Aorta (tissue), 5 donors: ENCODE results near the gene EGFR. TPM values are rescaled to one million over a fixed set of nuclear protein-coding genes. Genes with fewer than 3 reads are reported as not detected.

Experiments
- ATAC-seq: fragments of 200-7000 bp; cut with Tn5 transposase; one replicate; pipeline ENCODE4 v1.9.1; 2022; ENCODE audit warnings: moderate library complexity; ENCODE audit not compliant: low FRiP score
- DNase-seq, 2 donors: peaks; one replicate each; pipeline ENCODE4 v3.0.0-alpha.2; 2020
- H3K27ac ChIP-seq, 2 donors: one replicate each; pipeline ENCODE4 v1.5.1; 2013; ENCODE audit warnings: low read length in 2 of 2, mild to moderate bottlenecking in 2 of 2, moderate library complexity in 2 of 2, control low read depth in 1 of 2, inconsistent platforms in 1 of 2, low read depth in 1 of 2
- H3K27me3 ChIP-seq, 2 donors: one replicate each; pipeline ENCODE4 v1.6.1; 2013; ENCODE audit warnings: control low read depth in 1 of 2, low read length in 1 of 2, mild to moderate bottlenecking in 1 of 2, moderate library complexity in 1 of 2; ENCODE audit not compliant: insufficient read depth in 2 of 2, control insufficient read depth in 1 of 2
- H3K36me3 ChIP-seq, 2 donors: one replicate each; pipeline ENCODE4 v1.6.1; 2013; ENCODE audit warnings: control low read depth in 1 of 2, low read length in 1 of 2, mild to moderate bottlenecking in 1 of 2; ENCODE audit not compliant: insufficient read depth in 2 of 2, control insufficient read depth in 1 of 2
- H3K4me1 ChIP-seq, 2 donors: one replicate each; pipeline ENCODE4 v1.6.1; 2013; ENCODE audit warnings: low read length in 2 of 2, control low read depth in 1 of 2, mild to moderate bottlenecking in 1 of 2, moderate library complexity in 1 of 2; ENCODE audit not compliant: insufficient read depth in 2 of 2, control insufficient read depth in 1 of 2
- H3K4me3 ChIP-seq, 2 donors: one replicate each; pipeline ENCODE4 v1.5.1; 2013; ENCODE audit warnings: low read length in 2 of 2, control low read depth in 1 of 2, mild to moderate bottlenecking in 1 of 2
- H3K9me3 ChIP-seq: one replicate; pipeline ENCODE4 v1.6.1; 2013; ENCODE audit warnings: mild to moderate bottlenecking, low read length; ENCODE audit not compliant: control insufficient read depth
- WGBS, 2 donors: extraction: QIAGEN DNeasy Blood & Tissue Kit; methylation state at CpG; one replicate each; pipeline ENCODE4 v1.1.7; 2013; 5-methylcytosine and 5-hydroxymethylcytosine counted together
- intact Hi-C, 2 donors: fragments of 100-400 bp; cut with DNase I; formaldehyde crosslinking; loops; one replicate each; pipeline versions ENCODE4 v1.14.2 to v1.15.0; 2022
- polyA plus RNA-seq, 2 donors: library from polyadenylated mRNA; stranded (reverse); fragments of 200-250 nt; gene quantifications; one replicate each; pipeline ENCODE4 v1.2.3, GENCODE V29; 2013
- total RNA-seq, 2 donors: library from RNA; stranded (reverse); fragmentation: NEBNext Ultra II Directional; extraction: Animal tissue kit (Norgen Biotek cat#: 25700); gene quantifications; one replicate each; pipeline ENCODE4 v1.2.1, GENCODE V29; 2021
- donor health status: healthy with polysubstance abuse.
- donor health status: Bipolar disorder and iron deficiency.
- donor health status: DM: no; HTN: no; CAD: no.
- donor health status: DM: no; HTN: no; CAD: no.
- donor health status: DM: yes; HTN: yes; CAD: no.

EGFR gene
- total and polyA plus RNA-seq, 4 donors, result 3.0 to 72.4 (median 40.9) TPM

GRCh38 chr7:55247428-55247827, 228.6 kb downstream of the EGFR start:
- 90% methylated on average over 1 of the region's 1 CpG for WGBS, 2 donors
- Histone ChIP-seq H3K4me3 (no peak overlapping the region), H3K27me3 (no peaks in the 10 kb centered on the region), H3K4me1 (no peaks in the 10 kb centered on the region), H3K36me3 (no peaks in the 10 kb centered on the region), H3K27ac (no peak overlapping the region), H3K9me3 (no peaks in the 10 kb centered on the region)
- intact Hi-C loops, result loop anchor here in 1 of 2 donors (10.0 kb wide), 1 partner anchor 53 kb away; no protein-coding TSS in a partner anchor
- no peak for DNase-seq
- no peak for ATAC-seq

- Histone ChIP-seq H3K9me3 (no peaks in the 10 kb centered on the region), H3K36me3 (no peaks in the 10 kb centered on the region), H3K27me3 (no peaks in the 10 kb centered on the region), H3K4me3 (no peak overlapping the region), H3K27ac (no peak overlapping the region), H3K4me1 (no peaks in the 10 kb centered on the region)
- ATAC-seq, result no peak
- intact Hi-C loops, result loop anchor here in 1 of 2 donors (10.0 kb wide), 1 partner anchor 54 kb away; no protein-coding TSS in a partner anchor
- no peak for DNase-seq
- WGBS, 2 donors, result 95 to 97% methylated on average over 10 of the region's 10 CpGs
Observed at GRCh38 chr7:55248526-55248925, 229.7 kb downstream of the EGFR start.

- Histone ChIP-seq H3K27ac (no peak overlapping the region), H3K4me1 (no peaks in the 10 kb centered on the region), H3K9me3 (no peaks in the 10 kb centered on the region), H3K4me3 (no peak overlapping the region), H3K27me3 (no peaks in the 10 kb centered on the region), H3K36me3 (no peaks in the 10 kb centered on the region)
- 85 to 86% methylated on average over 8 of the region's 8 CpGs for WGBS, 2 donors
- intact Hi-C loops, result loop anchor here in 1 of 2 donors (10.0 kb wide), 1 partner anchor 55 kb away; no protein-coding TSS in a partner anchor
- no peak for DNase-seq
- ATAC-seq, result no peak
Observed at GRCh38 chr7:55249332-55249731, 230.5 kb downstream of the EGFR start.

GRCh38 chr7:55250313-55250712, 231.5 kb downstream of the EGFR start:
- no peaks in the 10 kb centered on the region for H3K27me3 ChIP-seq
- no peaks in the 10 kb centered on the region for H3K9me3 ChIP-seq
- no peak overlapping the region for H3K27ac ChIP-seq
- WGBS, 2 donors, result 56 to 58% methylated on average over 7 of the region's 7 CpGs
- no peaks in the 10 kb centered on the region for H3K4me1 ChIP-seq
- H3K36me3 ChIP-seq, result no peaks in the 10 kb centered on the region
- DNase-seq, result no peak
- ATAC-seq, result no peak
- intact Hi-C loops, result loop anchor here (5.0 to 10.0 kb wide), 3 partner anchors 196 to 413 kb away; partner anchors contain the start of gene EGFR (in 1 of the 2)
- H3K4me3 ChIP-seq, result no peak overlapping the region

GRCh38 chr7:55251313-55251712, 232.5 kb downstream of the EGFR start:
- intact Hi-C loops, result loop anchor here (5.0 to 10.0 kb wide), 3 partner anchors 197 to 414 kb away; partner anchors contain the start of gene EGFR (in 1 of the 2)
- Histone ChIP-seq H3K9me3 (no peaks in the 10 kb centered on the region), H3K4me3 (no peak overlapping the region), H3K36me3 (no peaks in the 10 kb centered on the region), H3K27me3 (no peaks in the 10 kb centered on the region), H3K27ac (no peak overlapping the region), H3K4me1 (no peaks in the 10 kb centered on the region)
- 97% methylated on average over 3 of the region's 3 CpGs for WGBS, 2 donors
- ATAC-seq, result no peak
- DNase-seq, result no peak

GRCh38 chr7:55251911-55252310, 233.1 kb downstream of the EGFR start:
- intact Hi-C loops, result loop anchor here (5.0 to 10.0 kb wide), 3 partner anchors 197 to 415 kb away; partner anchors contain the start of gene EGFR (in 1 of the 2)

GRCh38 chr7:55252386-55252785, 233.6 kb downstream of the EGFR start:
- no peaks in the 10 kb centered on the region for H3K4me1 ChIP-seq
- H3K27ac ChIP-seq, result no peak overlapping the region
- intact Hi-C loops, result loop anchor here (5.0 to 10.0 kb wide), 3 partner anchors 198 to 415 kb away; partner anchors contain the start of gene EGFR (in 1 of the 2)
- H3K4me3 ChIP-seq, result no peak overlapping the region
- H3K9me3 ChIP-seq, result no peaks in the 10 kb centered on the region
- DNase-seq (no peak), ATAC-seq (no peak)
- H3K36me3 ChIP-seq, result no peaks in the 10 kb centered on the region
- H3K27me3 ChIP-seq, result no peaks in the 10 kb centered on the region

More at GRCh38 chr7:55251911-55252310, 233.1 kb downstream of the EGFR start:
- ATAC-seq (no peak), DNase-seq (no peak)
- Histone ChIP-seq H3K9me3 (no peaks in the 10 kb centered on the region), H3K27ac (no peak overlapping the region), H3K27me3 (no peaks in the 10 kb centered on the region), H3K4me3 (no peak overlapping the region), H3K36me3 (no peaks in the 10 kb centered on the region), H3K4me1 (no peaks in the 10 kb centered on the region)
- 94% methylated on average over 7 of the region's 7 CpGs for WGBS, 2 donors

GRCh38 chr7:55253188-55253587, 234.4 kb downstream of the EGFR start:
- no peak for ATAC-seq
- DNase-seq, result no peak
- no peaks in the 10 kb centered on the region for H3K4me1 ChIP-seq
- no peak overlapping the region for H3K4me3 ChIP-seq
- H3K9me3 ChIP-seq, result no peaks in the 10 kb centered on the region
- 96 to 97% methylated on average over 3 of the region's 3 CpGs for WGBS, 2 donors
- intact Hi-C loops, result loop anchor here (5.0 to 10.0 kb wide), 3 partner anchors 198 to 416 kb away; partner anchors contain the start of gene EGFR (in 1 of the 2)
- no peaks in the 10 kb centered on the region for H3K27me3 ChIP-seq
- H3K27ac ChIP-seq, result no peak overlapping the region
- H3K36me3 ChIP-seq, result no peaks in the 10 kb centered on the region

- no peaks in the 10 kb centered on the region for H3K36me3 ChIP-seq
- no peak overlapping the region for H3K27ac ChIP-seq
- DNase-seq, result no peak
- intact Hi-C loops, result loop anchor here (1.0 to 10.0 kb wide), 5 partner anchors 199 to 464 kb away; partner anchors contain the start of gene EGFR (in 1 of the 2)
- no peaks in the 10 kb centered on the region for H3K9me3 ChIP-seq
- no peaks in the 10 kb centered on the region for H3K4me1 ChIP-seq
- H3K4me3 ChIP-seq, result no peak overlapping the region
- no peaks in the 10 kb centered on the region for H3K27me3 ChIP-seq
- WGBS, 2 donors, result 28 to 31% methylated on average over 21 of the region's 21 CpGs
- ATAC-seq, result no peak
Observed at GRCh38 chr7:55254242-55254595, 235.4 kb downstream of the EGFR start.
